ENCODE results near the gene UXS1.

GRCh38 chr2:106119074-106119473 lies 75.0 kb downstream of the UXS1 start:
- no peak for TF ChIP-seq POLR2A (IDR thresholded peaks at IDR 0.05)
- TF ChIP-seq, protein P1, sequence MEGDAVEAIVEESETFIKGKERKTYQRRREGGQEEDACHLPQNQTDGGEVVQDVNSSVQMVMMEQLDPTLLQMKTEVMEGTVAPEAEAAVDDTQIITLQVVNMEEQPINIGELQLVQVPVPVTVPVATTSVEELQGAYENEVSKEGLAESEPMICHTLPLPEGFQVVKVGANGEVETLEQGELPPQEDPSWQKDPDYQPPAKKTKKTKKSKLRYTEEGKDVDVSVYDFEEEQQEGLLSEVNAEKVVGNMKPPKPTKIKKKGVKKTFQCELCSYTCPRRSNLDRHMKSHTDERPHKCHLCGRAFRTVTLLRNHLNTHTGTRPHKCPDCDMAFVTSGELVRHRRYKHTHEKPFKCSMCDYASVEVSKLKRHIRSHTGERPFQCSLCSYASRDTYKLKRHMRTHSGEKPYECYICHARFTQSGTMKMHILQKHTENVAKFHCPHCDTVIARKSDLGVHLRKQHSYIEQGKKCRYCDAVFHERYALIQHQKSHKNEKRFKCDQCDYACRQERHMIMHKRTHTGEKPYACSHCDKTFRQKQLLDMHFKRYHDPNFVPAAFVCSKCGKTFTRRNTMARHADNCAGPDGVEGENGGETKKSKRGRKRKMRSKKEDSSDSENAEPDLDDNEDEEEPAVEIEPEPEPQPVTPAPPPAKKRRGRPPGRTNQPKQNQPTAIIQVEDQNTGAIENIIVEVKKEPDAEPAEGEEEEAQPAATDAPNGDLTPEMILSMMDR (IDR thresholded peaks at IDR 0.05): no peak
